Suppressor macrophage (primary cell): ENCODE data around the gene HSPA12A.
"Not testable (repeated sequence)": the region's sequence is repeated elsewhere in the genome, so short reads cannot be mapped to it uniquely, and the experiment has no call there.

ENCODE experiments used
- DNase-seq, 4 experiments: peaks; one replicate each; pipeline ENCODE4 v3.0.0-alpha.2; 2020 to 2022

Gene HSPA12A

DNA sequence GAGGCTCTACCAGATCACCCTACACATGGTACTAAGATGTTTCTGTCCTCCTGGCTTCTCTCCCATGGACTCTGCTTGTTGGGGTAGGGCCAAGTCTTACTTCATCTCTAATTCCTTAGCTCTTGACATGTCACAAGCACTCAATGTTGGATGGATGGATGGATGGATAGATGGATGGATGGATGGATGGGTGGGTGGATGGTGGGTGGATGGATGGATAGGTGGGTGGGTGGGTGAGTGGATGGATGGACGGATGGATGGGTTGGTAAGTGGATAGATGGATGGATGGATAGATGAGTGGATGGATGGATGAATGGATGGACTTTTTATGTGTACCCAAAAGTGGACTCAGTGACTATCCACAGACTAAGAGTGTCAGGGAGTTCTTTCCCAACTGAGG, 28.5 kb downstream of the HSPA12A start:
- no peak for DNase-seq

DNA sequence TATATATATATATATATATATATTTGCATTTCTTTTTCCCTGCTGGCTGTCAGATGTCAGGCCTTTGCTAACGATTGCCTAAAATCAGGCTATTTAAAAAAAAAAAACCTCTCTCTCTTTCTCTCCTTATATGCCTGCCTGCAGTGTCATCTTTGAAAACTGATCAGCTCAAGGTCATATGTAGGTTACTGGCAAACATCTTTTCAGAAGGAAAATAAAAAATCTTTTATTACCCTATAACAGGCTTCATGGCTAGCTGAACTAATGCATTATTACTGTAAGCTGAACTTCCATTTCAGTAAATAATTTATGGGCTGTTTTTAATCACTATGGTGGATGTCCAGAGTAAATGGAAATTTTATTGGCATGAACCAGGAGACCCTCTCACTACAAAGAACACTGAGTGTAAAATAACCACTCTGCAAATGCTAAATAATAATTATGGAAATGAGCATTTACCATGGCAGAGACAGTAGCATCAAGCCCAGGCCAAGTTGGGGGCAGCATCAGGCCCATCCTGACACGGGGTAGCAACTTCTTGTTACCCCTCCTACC, 29.3 kb downstream of the HSPA12A start:
- no peak for DNase-seq

DNA sequence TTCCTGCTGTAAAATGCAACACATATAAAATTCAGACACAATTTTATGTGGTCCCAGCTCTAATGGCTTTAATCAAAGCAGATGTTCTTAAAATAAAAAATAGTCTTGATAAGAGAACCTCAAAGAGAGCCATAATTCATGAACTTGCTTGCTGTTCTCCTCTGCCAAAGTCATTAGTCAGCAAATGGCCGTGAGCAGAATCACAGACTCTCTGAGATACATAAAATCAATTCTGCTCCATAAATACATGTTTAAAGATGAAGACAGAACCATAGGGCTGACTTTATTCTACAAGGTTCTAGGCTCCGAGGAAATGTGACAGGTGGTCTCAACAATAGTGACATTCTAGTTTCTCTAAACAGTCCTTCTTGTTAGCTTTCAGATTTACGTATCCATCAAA, 29.8 kb downstream of the HSPA12A start:
- no peak for DNase-seq

DNA sequence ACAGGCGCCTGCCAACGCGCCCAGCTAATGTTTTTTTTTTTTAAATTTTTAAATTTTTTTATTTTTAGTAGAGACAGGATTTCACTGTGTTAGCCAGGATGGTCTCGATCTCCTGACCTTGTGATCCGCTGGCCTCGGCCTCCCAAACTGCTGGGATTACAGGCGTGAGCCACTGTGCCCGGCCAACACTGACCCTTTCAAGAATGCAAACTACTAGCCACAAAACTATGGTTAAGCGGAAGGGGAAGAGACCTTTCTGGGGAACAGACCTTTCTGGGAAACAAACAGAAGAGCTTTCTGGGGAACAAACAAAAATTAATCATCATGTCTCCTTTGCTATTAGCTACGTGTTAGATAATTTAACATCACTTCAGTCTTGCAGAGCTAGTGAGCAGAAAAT, 30.6 kb downstream of the HSPA12A start:
- not testable (repeated sequence) for DNase-seq

DNA sequence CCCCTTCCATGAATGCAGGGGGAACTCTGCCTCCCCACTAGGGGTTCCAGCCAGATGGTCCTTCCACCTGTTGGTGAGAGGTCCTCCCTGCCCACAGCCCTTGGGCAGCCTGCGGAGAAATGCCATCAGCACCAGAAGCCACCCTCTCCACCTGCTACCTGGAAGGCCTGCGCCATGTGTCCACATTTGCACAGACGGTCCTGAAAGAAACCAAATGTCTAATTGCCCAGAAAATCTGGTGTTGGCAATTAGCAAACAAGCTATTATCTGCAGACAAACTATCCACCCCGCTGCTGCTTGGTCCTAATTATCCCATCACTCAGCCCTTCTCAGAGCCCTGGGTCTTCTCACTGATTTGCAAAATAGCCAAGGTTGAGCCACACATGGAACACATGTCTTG, 32.3 kb downstream of the HSPA12A start:
- DNase-seq, result no peak

DNA sequence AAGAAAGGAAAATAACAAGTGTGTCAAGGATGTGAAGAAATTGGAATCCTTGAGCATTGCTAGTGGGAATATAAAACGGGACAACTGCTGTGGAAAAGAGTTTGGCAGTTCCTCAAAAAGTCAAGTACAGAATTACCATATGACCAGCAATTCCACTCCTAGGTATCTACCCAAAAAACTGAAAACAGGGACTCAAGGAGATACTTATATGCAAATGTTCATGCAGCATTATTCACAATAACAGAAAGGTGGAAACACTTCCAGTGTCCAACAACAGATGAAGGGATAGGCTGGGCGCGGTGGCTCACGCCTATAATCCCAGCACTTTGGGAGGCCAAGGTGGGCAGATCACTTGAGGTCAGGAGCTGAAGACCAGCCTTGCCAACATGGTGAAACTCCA, 33.5 kb downstream of the HSPA12A start:
- no peak for DNase-seq

DNA sequence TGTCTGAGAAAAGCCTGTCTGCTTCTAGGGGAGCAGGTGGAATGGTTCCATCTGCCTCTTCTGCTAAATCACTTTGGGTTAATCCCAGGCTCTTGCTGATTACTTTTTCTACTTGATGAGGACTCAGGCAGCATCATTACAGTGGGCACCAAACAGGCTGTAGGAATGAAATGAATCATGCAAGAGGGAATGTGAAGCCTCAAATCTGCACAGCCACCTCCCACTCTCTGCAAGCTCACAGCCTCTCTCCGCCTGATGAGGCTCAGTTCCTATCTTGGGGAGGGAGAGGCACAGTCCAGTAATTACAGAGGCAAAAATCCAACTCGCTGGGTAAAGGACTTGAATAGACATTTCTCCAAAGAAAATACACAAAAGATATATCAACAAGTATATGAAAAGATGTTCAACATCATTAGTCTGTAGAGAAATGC, 34.0 kb downstream of the HSPA12A start:
- no peak for DNase-seq

DNA sequence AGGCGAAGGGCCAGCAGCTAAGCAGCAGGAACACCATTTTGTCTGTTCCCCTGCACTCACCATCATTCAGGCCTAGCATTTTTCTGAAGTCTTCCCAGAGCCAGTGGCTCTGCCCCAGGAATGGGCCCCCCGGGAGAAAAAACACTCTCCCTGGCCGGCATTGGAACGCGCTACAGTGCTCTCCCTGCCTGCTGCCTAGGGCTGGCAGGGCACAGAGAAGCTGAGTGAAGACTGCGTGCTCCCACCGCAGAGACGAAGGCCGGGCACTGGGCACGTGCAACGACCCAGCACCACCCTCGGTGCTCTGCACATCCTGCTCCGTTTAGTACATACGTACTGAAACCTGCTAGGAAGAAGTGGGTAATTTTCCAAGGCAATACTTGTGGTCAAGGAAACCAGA, 34.4 kb downstream of the HSPA12A start:
- DNase-seq, result no peak

DNA sequence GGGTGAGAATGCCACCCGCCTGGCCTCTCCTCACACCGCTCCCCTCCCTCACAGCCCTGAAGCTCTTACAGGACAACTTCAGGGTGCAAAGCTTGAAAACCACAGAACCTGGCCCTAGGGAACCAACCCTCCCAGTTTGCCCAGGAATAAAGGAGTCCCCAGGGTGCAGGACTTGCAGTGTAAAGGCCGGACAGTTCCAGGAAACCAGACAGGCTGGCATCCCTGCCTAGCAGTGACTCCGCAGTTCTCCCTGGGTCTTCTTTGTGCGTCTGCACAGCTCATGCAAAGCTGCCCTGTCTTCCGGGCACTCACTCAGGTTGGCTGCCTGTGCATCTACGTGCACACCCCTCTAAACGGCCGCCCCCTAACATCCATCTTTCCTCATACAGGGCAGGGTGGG, 36.1 kb downstream of the HSPA12A start:
- DNase-seq, result no peak

DNA sequence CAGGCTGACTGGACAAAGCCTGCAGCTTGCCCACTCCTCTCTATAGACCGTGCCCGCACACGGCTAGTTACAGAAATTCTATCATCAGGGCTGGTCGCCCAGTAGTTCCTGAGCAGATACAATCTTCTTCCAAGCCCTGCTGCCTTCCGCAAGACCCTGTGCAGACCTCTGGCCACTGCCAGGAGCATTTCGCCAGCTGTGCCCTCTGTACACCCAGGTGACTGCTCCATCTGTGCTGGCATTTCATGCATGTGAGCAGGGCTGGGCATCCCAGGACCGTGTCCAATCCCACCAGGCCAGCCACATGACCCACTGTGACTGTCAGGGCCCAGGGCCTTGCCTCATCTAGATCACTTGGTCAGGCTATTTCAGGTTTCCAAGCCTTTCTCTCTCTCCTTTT, 36.9 kb downstream of the HSPA12A start:
- no peak for DNase-seq

DNA sequence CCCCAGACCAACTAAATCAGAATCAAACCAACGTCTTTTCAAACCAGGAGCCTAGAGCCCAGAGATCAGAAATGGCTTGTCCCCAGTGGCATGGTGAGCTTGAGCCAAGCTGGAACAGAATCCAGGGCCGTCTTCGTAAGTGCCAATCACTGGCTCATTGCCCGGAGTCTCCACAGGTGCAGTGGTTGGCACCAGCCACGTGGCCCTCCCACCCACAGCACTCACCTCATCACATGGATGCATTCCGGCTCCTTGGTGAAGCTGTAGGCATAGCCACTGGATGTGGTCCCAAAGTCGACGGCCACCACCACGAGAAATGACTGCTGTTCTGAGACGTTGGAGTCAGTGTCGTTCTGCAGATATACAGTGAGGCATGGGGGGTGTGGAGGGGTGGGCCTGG, 37.4 kb downstream of the HSPA12A start:
- no peak for DNase-seq

DNA sequence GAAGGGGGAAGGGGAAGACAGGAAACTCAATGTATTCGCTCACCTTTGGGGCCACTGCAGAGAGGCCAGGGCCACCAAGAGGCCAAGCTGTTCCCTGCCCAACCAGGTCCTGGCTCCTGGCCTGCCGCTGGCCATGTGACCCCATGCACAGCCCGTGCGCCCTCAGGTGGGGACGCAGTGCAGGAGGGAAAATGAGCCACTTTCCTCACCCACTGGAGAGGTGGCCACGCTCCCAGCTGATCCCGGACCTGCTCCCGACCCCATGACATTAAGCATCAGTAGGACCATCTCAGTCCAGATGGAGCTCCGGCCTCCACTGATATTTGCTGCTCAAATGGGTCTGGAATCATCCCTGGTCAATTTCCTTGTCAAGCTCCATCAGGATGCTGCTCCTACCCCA, 40.2 kb downstream of the HSPA12A start:
- DNase-seq, result no peak

DNA sequence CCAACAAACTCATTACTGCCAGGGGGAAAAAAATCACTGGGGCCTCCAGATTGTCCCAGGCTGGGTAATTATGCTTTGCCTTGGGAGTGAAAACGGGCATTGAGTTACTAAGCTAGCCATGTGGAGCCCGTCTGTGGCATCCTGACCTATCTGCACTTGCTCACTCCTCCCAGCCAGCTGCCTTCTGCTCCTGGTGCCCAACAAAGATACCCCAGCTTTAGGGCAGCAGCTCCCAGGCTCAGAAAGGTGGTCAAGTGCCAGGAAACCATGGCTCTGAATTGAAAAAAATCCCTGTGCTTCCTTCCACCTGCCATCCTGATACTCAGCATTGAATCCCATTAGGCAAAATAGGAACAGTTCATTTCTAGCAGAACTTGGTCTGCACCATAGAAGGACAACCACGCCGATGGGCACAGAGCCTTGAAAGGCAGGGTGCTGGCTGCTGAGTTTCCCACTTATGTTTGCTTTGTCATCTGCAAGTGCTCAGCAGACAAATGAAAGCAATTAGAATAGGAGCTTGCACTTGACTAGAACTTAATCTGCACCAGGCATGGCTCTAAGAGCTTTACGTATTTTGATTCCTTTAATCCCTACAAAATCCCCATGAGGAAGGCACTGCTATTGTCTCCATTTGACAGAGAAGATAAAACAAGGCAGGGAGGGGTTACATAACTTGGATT, 42.8 kb downstream of the HSPA12A start:
- no peak for DNase-seq

DNA sequence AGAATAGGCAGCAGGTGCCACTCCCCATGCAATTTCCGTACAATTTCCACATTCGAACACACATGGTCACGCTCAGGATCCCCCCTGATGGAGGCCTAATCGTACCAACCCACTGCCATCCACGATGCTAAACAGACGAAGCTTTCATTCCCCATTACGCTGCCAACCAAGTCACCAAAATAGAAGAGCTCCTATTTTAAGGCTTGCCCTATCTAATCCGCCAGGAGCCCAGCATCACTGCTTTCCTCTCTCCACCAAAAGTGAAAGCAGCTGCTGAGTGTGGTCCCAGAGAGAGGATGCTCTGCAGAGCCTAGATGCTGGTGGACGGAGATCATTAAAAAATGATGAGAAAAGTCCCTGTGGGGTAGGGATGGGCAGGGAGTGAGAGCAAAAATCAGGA, 43.3 kb downstream of the HSPA12A start:
- no peak for DNase-seq

DNA sequence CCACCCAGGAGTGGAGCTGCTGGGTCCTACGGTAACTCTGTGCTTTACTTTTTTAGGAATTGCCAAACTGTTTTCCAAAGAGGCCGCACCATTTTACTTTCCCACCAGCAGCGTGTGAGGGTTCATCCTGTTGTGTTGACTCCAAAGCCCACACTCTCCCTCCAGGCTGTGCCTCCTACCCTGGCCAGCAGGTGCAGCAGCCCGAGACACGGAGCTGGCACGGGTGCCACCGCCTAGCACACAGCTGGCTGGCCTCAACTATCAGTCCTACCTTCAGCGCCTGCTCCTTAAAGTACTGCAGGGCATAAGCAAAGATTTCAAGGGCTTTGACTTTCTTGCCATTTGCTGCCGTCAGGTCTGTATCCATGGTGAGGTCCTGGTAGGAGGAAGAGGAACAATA, 44.0 kb downstream of the HSPA12A start:
- no peak for DNase-seq

DNA sequence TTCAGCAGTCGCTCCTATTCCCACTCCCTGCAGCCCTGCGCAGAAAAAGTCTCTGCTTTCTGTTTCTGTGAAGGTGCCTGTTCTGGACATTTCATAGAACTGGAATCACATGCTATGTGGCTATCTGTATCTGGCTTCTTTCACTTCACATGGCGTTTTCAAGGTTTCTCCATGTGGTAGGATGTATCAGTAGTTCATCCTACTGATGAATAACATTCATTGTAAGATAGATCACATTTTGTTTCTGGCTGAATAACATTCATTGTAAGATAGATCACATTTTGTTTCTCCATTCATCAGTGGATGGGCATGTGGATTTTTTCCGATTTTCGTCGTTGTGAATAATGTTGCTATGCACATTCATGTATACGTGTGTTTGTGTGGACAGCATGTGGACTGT, 44.5 kb downstream of the HSPA12A start:
- no peak for DNase-seq

DNA sequence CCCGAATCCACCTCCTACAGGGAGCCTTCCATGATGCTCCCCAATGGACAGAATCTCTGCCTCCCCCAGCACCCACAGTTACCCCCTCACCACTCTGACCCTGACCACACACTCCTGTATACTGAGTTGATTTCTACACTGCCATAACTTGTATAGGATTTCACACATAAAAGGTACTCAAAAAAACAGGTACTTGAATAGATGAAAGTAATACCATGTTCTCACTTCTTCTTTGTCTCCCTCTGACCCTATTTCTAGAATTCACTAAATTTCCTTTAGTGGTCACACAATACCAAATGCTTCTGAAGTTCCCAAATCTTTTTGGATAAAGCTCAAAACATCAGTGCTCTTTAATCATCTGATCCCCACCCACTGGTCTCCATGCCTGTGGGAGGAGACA, 45.4 kb downstream of the HSPA12A start:
- no peak for DNase-seq

DNA sequence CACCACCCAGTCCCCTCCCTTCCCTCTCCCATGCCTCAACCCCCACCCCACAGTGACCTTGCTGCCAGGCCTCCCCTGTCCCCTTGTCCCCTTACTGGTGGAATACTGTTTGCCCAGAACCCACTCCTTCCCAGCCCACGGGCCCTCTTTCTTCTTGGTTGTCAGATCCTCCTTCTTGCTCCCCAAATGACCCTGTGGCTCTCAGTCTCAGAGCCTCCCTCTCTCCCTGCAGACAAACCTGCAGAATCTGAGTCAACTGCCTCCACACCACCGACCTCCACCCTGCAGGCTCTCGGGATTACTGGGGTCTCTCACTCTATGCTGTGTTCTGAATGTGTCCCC, 47.5 kb downstream of the HSPA12A start:
- DNase-seq, result no peak

DNA sequence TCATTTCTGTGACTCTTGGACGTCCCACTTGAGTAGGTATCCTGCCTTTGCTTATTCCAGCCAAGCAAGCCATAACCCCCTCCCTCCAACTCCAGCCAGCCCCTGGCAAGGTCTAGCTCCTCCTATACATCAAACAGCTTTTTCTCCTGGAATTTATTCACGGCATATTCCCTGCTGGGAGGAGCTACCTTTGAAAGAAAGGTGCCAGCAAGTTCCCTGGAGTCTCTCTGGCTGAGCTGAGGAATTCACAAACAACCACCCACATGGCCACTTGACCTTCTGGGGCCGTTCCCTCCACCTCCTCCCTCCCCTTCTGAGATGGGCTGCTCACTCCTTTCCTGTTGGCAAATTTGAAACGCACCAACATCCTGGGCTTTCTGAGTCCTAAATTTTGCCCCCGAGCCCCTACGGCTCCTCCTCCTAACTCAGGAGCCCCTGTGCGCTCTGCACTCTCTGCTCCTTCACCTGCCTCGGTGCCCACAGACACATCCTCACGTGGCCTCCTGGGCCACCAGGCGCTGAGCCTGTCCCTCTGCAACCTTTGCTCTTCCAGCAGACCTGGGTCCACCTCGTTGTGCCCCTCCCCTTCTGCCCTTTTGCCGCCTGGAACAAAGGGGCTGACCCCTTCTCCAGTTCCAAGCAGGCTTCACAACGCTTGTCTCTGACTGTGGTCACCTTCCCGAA, 48.0 kb downstream of the HSPA12A start:
- no peak for DNase-seq

DNA sequence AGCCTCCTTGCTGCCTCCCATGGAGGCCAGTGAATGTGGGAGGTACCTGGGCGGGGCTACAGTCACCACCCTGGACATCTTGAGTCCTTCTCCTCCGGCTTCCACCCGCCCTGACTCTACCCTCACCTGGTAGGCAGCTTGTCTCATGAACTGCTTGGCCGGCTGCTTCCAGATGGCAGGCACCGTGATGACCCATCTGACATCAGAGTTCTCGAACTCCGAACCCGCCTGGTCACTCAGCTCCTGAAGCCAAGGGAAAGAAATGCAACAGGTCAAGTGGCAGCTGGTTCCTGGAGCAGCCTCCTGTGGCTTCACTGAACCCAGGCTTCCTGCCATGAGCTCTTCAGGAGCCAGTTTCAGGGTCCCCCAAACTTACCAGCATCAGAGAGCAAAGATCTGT, 50.1 kb downstream of the HSPA12A start:
- DNase-seq, result no peak

DNA sequence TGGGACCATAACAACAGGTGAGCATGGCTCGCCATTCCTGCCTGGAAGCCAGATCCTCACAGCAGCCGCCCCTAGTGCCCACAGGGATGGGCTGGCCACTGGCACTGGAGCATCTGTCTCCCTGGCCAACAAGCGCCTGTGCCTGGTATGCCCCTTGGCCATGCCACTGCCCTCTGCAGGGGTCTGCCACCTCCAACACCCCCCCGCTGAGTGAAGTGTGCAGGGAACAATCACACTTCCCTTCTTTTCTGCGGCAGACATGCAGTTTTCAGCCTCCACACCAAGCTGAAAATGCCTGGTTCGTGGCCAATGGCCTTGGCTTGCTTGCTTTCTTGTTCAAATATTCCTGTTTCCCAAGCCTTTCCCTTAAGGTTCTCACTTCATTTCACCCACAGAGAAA, 50.7 kb downstream of the HSPA12A start:
- DNase-seq, result no peak

DNA sequence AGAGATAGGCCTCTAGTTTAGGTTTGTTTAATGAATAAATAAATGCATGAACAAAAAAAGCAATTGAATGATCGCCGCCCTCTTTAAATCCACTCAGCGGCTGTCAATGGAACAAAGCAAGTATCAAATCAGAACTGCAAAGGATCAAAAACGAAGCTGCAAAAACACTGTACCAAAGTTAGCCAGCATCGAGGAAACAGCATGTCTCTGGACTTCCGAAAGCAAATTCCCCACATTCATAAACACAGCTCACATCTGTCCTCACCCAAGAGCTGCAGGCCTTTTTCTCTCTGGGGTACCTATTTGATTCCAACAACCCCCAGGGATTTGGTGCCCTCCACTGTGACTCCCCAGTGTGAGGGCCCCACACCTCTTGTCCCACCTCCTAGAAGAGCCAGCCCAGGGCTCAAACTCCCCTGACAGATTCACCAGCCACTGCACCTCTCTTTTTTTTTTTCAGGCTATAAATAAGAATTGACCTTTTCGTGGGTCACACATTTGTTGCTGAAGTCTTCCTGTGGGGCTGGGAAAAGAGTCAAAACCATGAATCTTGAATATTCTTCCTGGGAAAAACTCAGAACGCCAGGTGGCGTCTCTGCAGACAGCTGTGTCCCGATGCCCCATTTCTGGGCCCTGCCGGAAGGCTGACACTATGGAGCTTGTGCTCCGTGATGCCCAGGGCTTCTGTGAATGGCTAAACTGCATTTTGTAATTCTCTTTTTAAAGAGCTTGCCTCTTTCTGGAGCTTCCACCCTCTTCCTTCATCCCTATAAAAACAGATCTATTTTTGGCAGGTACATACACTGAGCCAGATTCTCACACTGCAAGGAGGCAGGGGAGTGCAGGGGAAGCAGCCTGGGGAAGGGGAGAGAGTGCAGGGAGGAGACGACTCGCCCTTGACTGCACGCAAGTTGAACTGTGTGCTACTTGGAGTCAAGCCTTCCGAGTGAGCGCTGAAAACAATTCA, 51.7 kb downstream of the HSPA12A start:
- no peak for DNase-seq

DNA sequence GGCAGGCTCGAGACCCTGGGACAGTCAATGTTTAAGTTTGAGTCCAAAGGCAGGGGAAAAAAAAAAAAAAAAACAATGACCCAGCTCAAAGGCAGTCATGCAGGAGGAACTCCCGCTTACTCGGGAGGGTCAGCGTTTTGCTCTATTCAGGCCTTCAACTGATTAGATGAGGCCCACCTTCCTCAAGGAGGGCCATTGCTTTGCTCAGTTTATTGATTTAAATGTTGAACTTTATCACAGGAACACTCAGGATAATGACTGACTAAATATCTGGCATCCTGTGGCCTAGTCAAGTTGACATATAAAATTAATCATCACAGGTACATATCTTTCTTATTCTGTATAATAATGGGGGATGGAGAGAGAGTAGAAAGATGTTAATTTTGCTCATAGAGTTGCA, 52.6 kb downstream of the HSPA12A start:
- no peak for DNase-seq
